HFFc6 (cell line): ENCODE results near the gene ACACB. TPM values are rescaled to one million over a fixed set of nuclear protein-coding genes. Genes with fewer than 3 reads are reported as not detected.

Source experiments
- DNase-seq: peaks from one replicate; pipeline ENCODE4 v3.0.0-alpha.2; 2018
- H3K27ac Mint-ChIP-seq: 2 replicates; pipeline ENCODE4 v1.8.0; 2020; ENCODE audit warnings: mild to moderate bottlenecking, mixed read lengths
- H3K27me3 Mint-ChIP-seq: 2 replicates; pipeline ENCODE4 v1.8.0; 2021; ENCODE audit warnings: mild to moderate bottlenecking, moderate library complexity, mixed read lengths; ENCODE audit not compliant: insufficient read depth
- H3K36me3 Mint-ChIP-seq: 2 replicates; pipeline ENCODE4 v1.8.0; 2021; ENCODE audit warnings: low read depth, mixed read lengths
- H3K4me1 Mint-ChIP-seq: 2 replicates; pipeline ENCODE4 v1.8.0; 2020; ENCODE audit warnings: low read depth, mixed read lengths
- H3K4me3 Mint-ChIP-seq: 2 replicates; pipeline ENCODE4 v1.8.0; 2020; ENCODE audit warnings: mild to moderate bottlenecking, moderate library complexity, mixed read lengths
- H3K9me3 Mint-ChIP-seq: 2 replicates; pipeline ENCODE4 v1.8.0; 2020; ENCODE audit warnings: mild to moderate bottlenecking, mixed read lengths
- CTCF ChIP-seq: fragments of 200-600 bp; sonication (generic); IDR thresholded peaks from 2 replicates; pipeline ENCODE4 v1.5.0; 2021; ENCODE audit warnings: antibody characterized with exemption, mild to moderate bottlenecking
- total RNA-seq, 6 experiments: library from RNA; stranded (reverse); fragmentation: NEBNext Ultra II Directional; extraction: Animal tissue kit (Norgen Biotek cat#: 25700); gene quantifications; 2 replicates in 1 of 6; 3 replicates in 5 of 6; pipeline ENCODE4 v1.2.3, GENCODE V29; 2021

ACACB gene
- total RNA-seq, 6 experiments from 2014 or later = 1.0 to 2.1 (median 1.3) TPM

- H3K4me1 Mint-ChIP-seq = no peaks in the 10 kb centered on the region
- peaks cover 9% of the 10 kb centered on the region for H3K27me3 Mint-ChIP-seq
- H3K27ac Mint-ChIP-seq = no peak overlapping the region
- TF ChIP-seq CTCF = no peak
- H3K4me3 Mint-ChIP-seq = no peak overlapping the region
- no peak for DNase-seq
- H3K36me3 Mint-ChIP-seq = no peaks in the 10 kb centered on the region
- peaks cover 8% of the 10 kb centered on the region; the same call in 1 of the 2 replicates for H3K9me3 Mint-ChIP-seq
Measured at GRCh38 chr12:109284392-109284791, 168.0 kb downstream of the ACACB start.

GRCh38 chr12:109286252-109286651 lies 169.9 kb downstream of the ACACB start:
- Mint-ChIP-seq H3K36me3 (no peaks in the 10 kb centered on the region), H3K27me3 (peaks cover 16% of the 10 kb centered on the region), H3K9me3 (peaks cover 8% of the 10 kb centered on the region; the same call in 1 of the 2 replicates), H3K27ac (no peak overlapping the region), H3K4me1 (no peaks in the 10 kb centered on the region), H3K4me3 (no peak overlapping the region)
- TF ChIP-seq CTCF = no peak
- DNase-seq = no peak

GRCh38 chr12:109286652-109287051 lies 170.3 kb downstream of the ACACB start:
- peaks cover 17% of the 10 kb centered on the region for H3K27me3 Mint-ChIP-seq
- DNase-seq = no peak

GRCh38 chr12:109287181-109287580 lies 170.8 kb downstream of the ACACB start:
- DNase-seq = no peak
- H3K36me3 Mint-ChIP-seq = no peaks in the 10 kb centered on the region
- H3K27ac Mint-ChIP-seq = no peak overlapping the region
- peaks cover 18% of the 10 kb centered on the region for H3K27me3 Mint-ChIP-seq
- no peak for TF ChIP-seq CTCF
- no peak overlapping the region for H3K4me3 Mint-ChIP-seq
- H3K4me1 Mint-ChIP-seq = no peaks in the 10 kb centered on the region
- peaks cover 8% of the 10 kb centered on the region; the same call in 1 of the 2 replicates for H3K9me3 Mint-ChIP-seq

More at GRCh38 chr12:109286652-109287051, 170.3 kb downstream of the ACACB start:
- Mint-ChIP-seq H3K36me3 (no peaks in the 10 kb centered on the region), H3K27ac (no peak overlapping the region), H3K4me3 (no peak overlapping the region), H3K9me3 (peaks cover 8% of the 10 kb centered on the region; the same call in 1 of the 2 replicates), H3K4me1 (no peaks in the 10 kb centered on the region)
- no peak for TF ChIP-seq CTCF

GRCh38 chr12:109287811-109288469 lies 171.6 kb downstream of the ACACB start:
- H3K4me1 Mint-ChIP-seq = no peaks in the 10 kb centered on the region
- no peak overlapping the region for H3K4me3 Mint-ChIP-seq
- H3K27me3 Mint-ChIP-seq = peaks cover 16% of the 10 kb centered on the region
- H3K27ac Mint-ChIP-seq = no peak overlapping the region
- no peaks in the 10 kb centered on the region for H3K36me3 Mint-ChIP-seq
- H3K9me3 Mint-ChIP-seq = peaks cover 8% of the 10 kb centered on the region; the same call in 1 of the 2 replicates
- TF ChIP-seq CTCF = no peak
- DNase-seq = no peak
